ENCODE results near the gene CTSZ. TPM values are rescaled to one million over a fixed set of nuclear protein-coding genes. Genes with fewer than 3 reads are reported as not detected.

CTSZ gene
- total RNA-seq, 1 experiment from 2014 or later, result 37.6 TPM

DNA sequence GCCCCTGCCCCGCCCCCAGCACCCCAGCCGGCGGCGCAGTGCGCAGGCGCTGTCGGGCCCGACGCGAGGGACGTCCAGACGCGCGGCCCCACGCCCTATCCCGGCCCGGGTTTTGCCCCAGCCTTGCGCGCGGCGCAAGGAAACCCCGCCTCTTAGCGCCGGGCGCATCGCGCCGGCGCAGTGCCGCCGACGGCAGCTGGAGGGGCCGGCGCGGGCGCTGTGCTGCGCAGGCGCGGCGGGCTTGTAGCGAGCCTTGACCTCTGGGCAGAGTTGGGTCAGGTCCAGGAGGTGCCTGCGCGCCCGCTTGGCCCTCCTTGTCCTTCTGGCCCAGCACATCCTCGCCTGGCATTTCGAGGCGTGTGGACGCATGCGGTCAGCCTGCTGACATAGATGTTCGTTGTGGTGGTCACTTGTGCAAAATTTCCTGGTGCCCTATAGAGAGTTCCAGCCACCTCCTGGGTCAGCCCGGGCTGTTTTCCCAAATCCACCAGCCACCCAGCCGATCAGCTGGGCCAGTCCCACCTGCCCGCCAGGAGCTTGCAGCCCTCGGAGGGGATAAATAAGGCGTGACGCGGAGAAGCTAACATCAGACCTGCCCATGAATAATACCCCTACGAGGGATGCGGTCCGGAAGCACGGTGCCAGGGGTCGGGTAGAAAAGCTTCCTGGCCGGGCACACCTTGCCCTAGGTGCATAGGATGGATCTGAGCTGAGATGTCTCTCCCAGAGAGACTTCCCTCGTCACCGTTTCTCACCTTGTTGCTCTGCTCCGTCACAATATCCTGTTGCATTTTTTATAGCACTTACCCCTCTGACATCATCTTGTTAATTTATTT, 36.0 kb upstream of the CTSZ start:
- no peak overlapping the region for H4K8ac ChIP-seq (replicated peaks; ENCODE audit: insufficient read length, low read depth, low read length)
- H4K5ac ChIP-seq (ENCODE audit: insufficient read length, low read depth, low read length), result no peak overlapping the region
- no peak overlapping the region for H2AFZ ChIP-seq (ENCODE audit: low read length)
- H3K27ac Mint-ChIP-seq, result peak overlapping the region in 1 of 3 experiments; percentile 73; a peak in 2 of 7 replicates
- H3K14ac ChIP-seq (ENCODE audit: insufficient read depth, low read length), result no peak overlapping the region
- no peak overlapping the region for H3T11ph ChIP-seq (ENCODE audit: low read length)
- H3K36me3 Mint-ChIP-seq (ENCODE audit: insufficient read depth in 1 of 3, low read depth in 3 of 3), result peaks cover 9 to 17% (median 15%) of the 10 kb centered on the region in 3 experiments; a peak in 6 of 7 replicates
- TF ChIP-seq, protein P1, sequence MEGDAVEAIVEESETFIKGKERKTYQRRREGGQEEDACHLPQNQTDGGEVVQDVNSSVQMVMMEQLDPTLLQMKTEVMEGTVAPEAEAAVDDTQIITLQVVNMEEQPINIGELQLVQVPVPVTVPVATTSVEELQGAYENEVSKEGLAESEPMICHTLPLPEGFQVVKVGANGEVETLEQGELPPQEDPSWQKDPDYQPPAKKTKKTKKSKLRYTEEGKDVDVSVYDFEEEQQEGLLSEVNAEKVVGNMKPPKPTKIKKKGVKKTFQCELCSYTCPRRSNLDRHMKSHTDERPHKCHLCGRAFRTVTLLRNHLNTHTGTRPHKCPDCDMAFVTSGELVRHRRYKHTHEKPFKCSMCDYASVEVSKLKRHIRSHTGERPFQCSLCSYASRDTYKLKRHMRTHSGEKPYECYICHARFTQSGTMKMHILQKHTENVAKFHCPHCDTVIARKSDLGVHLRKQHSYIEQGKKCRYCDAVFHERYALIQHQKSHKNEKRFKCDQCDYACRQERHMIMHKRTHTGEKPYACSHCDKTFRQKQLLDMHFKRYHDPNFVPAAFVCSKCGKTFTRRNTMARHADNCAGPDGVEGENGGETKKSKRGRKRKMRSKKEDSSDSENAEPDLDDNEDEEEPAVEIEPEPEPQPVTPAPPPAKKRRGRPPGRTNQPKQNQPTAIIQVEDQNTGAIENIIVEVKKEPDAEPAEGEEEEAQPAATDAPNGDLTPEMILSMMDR (conservative IDR thresholded peaks at IDR 0.05), result no peak
- no peak overlapping the region for H4K91ac ChIP-seq (ENCODE audit: insufficient read length, low read depth, low read length)
- no peaks in the 10 kb centered on the region for H3K27me3 ChIP-seq (ENCODE audit: insufficient read depth, low read length)
- whole genome bisulfite sequencing (ENCODE audit: extremely low coverage, insufficient read length, low lambda C conversion rate), result no CpG with 5 or more reads among the region's 66 CpGs
- no peak overlapping the region for H2BK5ac ChIP-seq (ENCODE audit: insufficient read length, low read length)
- H2AK5ac ChIP-seq (ENCODE audit: insufficient read length, low read length), result no peak overlapping the region
- no peaks in the 10 kb centered on the region for H3K9me3 ChIP-seq (ENCODE audit: control insufficient read depth, low read depth, low read length)
- H4K20me1 ChIP-seq (ENCODE audit: control insufficient read depth, insufficient read depth, insufficient read length), result no peaks in the 10 kb centered on the region
- H2BK12ac ChIP-seq (ENCODE audit: insufficient read length, low read depth, low read length), result no peak overlapping the region
- H2BK120ac ChIP-seq (ENCODE audit: low read depth, low read length, poor library complexity, severe bottlenecking), result no peak overlapping the region
- peaks cover 9% of the 10 kb centered on the region for H3K23me2 ChIP-seq (ENCODE audit: insufficient read length, low read depth, low read length, poor library complexity, severe bottlenecking)
- peaks cover 10% of the 10 kb centered on the region for H3K27me3 Mint-ChIP-seq (ENCODE audit: low read depth)
- no peak overlapping the region for H2BK15ac ChIP-seq (ENCODE audit: low read depth, low read length)
- H3K27ac ChIP-seq (ENCODE audit: insufficient read length, low read depth, low read length), result no peak overlapping the region
- no peak overlapping the region for H3K23ac ChIP-seq (ENCODE audit: insufficient read length, low read depth, low read length)
- H3K79me2 ChIP-seq (ENCODE audit: insufficient read depth, low read length), result peaks cover 10% of the 10 kb centered on the region
- H3K4me2 ChIP-seq (ENCODE audit: insufficient read depth, insufficient read length, low read length), result peak overlapping the region; percentile 94
- no peaks in the 10 kb centered on the region; a peak in 1 of 5 replicates for H3K9me3 Mint-ChIP-seq
- H2BK20ac ChIP-seq (ENCODE audit: low read depth, low read length, poor library complexity, severe bottlenecking), result no peak overlapping the region
- H3K4me1 Mint-ChIP-seq, result peaks cover 13 to 18% of the 10 kb centered on the region in 2 experiments
- H3K18ac ChIP-seq (ENCODE audit: insufficient read length, low read depth, low read length), result no peak overlapping the region
- peak overlapping the region; percentile 88 to 92 for H3K4me3 Mint-ChIP-seq
- no peaks in the 10 kb centered on the region for H3K4me1 ChIP-seq (ENCODE audit: insufficient read depth, low read length)
- H3K56ac ChIP-seq (ENCODE audit: insufficient read length, low read depth, low read length), result no peak overlapping the region
- peak; percentile 94 for DNase-seq
- H3K9ac ChIP-seq (ENCODE audit: extremely low read depth, insufficient read length, low read length), result no peak overlapping the region
- no peak overlapping the region for H3K4ac ChIP-seq (ENCODE audit: low read depth, low read length)
- H3K79me1 ChIP-seq (ENCODE audit: insufficient read depth, low read depth, low read length, poor library complexity, severe bottlenecking), result no peaks in the 10 kb centered on the region

All from H9 (cell line).